BLaER1 (cell line): ENCODE data around the gene GRIN2A.

Experiments
- H3K27ac ChIP-seq: shearing (Covaris generic); formaldehyde crosslinking; 2 replicates; pipeline ENCODE4 v1.8.1; 2022
- H3K27me3 ChIP-seq: shearing (Covaris generic); formaldehyde crosslinking; 2 replicates; pipeline ENCODE4 v1.8.1; 2022
- H3K36me3 ChIP-seq: shearing (Covaris generic); formaldehyde crosslinking; 2 replicates; pipeline ENCODE4 v1.8.1; 2022
- H3K4me1 ChIP-seq: shearing (Covaris generic); formaldehyde crosslinking; 2 replicates; pipeline ENCODE4 v1.8.1; 2022
- H3K4me2 ChIP-seq: shearing (Covaris generic); formaldehyde crosslinking; 2 replicates; pipeline ENCODE4 v1.8.1; 2022
- H3K4me3 ChIP-seq: shearing (Covaris generic); formaldehyde crosslinking; 2 replicates; pipeline ENCODE4 v1.8.1; 2022
- H3K9ac ChIP-seq: shearing (Covaris generic); formaldehyde crosslinking; 2 replicates; pipeline ENCODE4 v1.8.1; 2022
- H3K9me3 ChIP-seq: shearing (Covaris generic); formaldehyde crosslinking; 2 replicates; pipeline ENCODE4 v1.8.1; 2022
- H4K20me1 ChIP-seq: shearing (Covaris generic); formaldehyde crosslinking; 2 replicates; pipeline ENCODE4 v1.8.1; 2022
- Cebpa-rat ChIP-seq: shearing (Covaris generic); IDR thresholded peaks from 2 replicates; pipeline ENCODE4 v1.8.1; 2022

GRIN2A gene

DNA sequence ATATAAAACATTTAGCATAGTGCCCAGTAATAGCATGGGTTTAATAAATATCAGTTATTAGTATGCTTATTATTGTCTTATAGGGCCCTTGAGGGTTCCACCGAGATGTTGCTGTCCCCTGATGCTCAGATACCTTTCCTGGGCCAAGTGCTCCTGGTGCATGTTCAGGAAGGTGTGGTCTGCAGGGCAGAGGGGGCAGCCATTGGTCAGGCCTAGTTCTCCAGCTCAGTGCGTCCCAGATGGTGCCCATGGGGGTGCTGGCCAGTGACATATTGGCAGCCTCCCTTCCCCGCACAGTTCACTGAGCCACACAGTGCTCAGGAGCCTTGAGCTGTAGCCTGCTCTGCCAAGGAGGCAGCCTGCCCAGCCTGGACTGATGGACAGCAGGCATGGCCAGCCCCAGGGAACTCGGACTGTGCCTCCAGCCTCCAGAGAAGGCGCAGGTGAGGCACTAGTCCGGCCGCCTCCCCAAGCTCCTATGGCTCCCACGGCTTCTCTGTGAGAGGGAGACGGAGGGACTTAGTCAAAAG lies 7.7 kb upstream of the GRIN2A start:
- Histone ChIP-seq H3K4me1 (no peaks in the 10 kb centered on the region), H3K36me3 (no peaks in the 10 kb centered on the region), H3K27ac (no peak overlapping the region), H3K4me3 (no peak overlapping the region), H3K9me3 (peaks cover 4% of the 10 kb centered on the region; the same call in 1 of the 2 replicates), H3K9ac (no peak overlapping the region), H3K4me2 (no peak overlapping the region), H3K27me3 (peaks cover 8% of the 10 kb centered on the region; the same call in 1 of the 2 replicates), H4K20me1 (no peaks in the 10 kb centered on the region)
- TF ChIP-seq Cebpa-rat: no peak

DNA sequence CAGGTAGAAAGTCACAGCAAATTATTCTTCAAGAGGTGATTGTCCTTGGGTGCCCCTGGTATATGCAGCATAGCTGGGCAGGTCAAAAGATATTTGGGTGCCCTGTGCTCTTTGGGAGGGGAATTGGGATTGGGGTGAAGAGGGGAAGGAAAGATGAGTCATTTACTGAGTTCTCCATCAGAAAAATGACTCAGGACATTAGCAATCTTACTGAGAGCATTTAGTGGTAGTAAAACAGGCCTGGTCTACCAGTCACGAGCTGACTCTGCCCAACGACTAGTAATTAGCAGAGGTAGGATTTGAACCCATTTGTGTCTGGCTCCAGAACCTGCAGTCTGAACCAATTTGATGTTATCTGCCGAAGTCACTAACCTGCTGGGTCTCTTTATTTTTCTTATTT lies 6.0 kb upstream of the GRIN2A start:
- Histone ChIP-seq H3K9me3 (no peaks in the 10 kb centered on the region), H3K27me3 (peaks cover 25% of the 10 kb centered on the region), H3K27ac (no peak overlapping the region), H3K36me3 (no peaks in the 10 kb centered on the region), H4K20me1 (0 out of 2 replicates have a peak, but pooled peaks cover 2% of the 10 kb centered on the region), H3K4me3 (no peak overlapping the region), H3K9ac (no peak overlapping the region), H3K4me1 (no peaks in the 10 kb centered on the region), H3K4me2 (no peak overlapping the region)
- no peak for TF ChIP-seq Cebpa-rat

DNA sequence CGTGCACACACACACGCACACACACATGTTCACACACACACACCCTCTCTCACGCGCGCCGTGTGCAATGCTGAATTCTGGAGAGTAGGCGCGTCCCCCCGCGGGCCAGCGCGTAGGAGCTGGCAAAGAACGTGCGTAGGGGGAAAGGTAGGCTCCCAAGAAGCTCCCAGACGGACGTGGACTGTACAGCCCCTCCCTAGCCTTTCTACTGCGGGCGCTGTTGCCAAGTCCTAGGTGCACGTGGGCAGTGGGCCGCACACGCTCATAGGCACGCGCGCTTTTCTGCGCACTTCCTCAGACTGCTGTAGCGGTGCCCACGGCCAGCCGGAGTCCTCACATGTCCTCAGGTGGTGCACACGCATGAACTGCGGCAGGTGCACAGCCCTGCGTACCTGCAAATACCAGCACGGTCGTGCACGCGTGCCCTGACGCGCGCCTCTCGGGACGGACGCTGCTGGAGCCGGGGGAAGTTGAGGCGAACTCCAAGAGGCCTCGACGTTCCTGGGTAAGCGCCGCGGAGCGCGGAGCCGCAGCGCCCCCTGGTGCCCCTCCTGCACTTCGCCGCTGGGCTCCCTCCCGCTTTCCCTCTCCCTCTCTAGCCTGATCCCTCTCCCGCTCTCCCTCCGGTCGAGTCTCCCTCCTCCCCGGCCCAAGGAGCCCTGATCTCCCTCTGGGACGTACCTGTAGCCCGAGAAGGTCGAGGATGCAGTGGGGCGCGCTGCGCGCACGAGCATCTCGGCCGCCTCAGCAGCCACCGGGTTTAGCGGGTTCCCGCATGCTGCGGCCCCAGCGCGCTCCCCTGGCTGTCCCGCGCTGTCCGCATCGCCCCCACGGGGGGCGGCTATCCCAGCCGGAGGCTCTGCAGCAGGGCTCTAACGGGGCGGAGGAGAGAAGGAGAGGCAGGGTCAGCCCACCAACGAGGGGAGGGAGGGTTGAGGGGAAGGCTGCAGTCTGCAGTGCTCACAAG lies 749 bp downstream of the GRIN2A start:
- H3K4me2 ChIP-seq: peak overlapping the region; percentile 90
- peak overlapping the region; percentile 63 for H3K4me3 ChIP-seq
- no peak for TF ChIP-seq Cebpa-rat
- 0 out of 2 replicates have a peak, but pooled peaks cover 10% of the 10 kb centered on the region for H4K20me1 ChIP-seq
- H3K4me1 ChIP-seq: peaks cover 7% of the 10 kb centered on the region; the same call in 1 of the 2 replicates
- H3K9me3 ChIP-seq: no peaks in the 10 kb centered on the region
- no peaks in the 10 kb centered on the region for H3K36me3 ChIP-seq
- no peak overlapping the region for H3K9ac ChIP-seq
- peaks cover 55% of the 10 kb centered on the region for H3K27me3 ChIP-seq
- H3K27ac ChIP-seq: no peak overlapping the region

DNA sequence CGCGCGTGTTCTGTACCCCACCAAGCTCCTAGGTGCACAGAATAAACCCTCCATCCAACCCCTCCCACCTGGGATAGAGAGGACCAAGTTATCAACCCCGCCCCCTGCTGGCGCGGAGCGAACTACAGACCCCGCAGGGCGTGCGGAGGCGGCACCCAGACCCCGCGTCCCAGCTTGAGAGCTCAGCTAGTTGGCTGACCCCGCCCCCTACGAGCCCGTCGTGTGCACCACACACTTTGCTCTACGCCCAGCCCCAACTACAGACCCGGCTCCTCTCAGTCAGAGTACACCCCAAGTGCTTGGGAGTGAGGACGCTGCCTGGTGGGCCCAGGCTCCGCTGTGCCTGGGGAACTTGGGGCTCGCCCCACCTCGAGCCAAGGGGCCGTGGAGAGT lies 1.5 kb downstream of the GRIN2A start:
- Histone ChIP-seq H3K27me3 (peaks cover 55% of the 10 kb centered on the region), H3K27ac (no peak overlapping the region), H3K4me3 (no peak overlapping the region), H3K36me3 (no peaks in the 10 kb centered on the region), H4K20me1 (0 out of 2 replicates have a peak, but pooled peaks cover 10% of the 10 kb centered on the region), H3K9ac (no peak overlapping the region), H3K4me1 (peaks cover 7% of the 10 kb centered on the region; the same call in 1 of the 2 replicates), H3K9me3 (no peaks in the 10 kb centered on the region), H3K4me2 (no peak overlapping the region; the same call in 1 of the 2 replicates)
- no peak for TF ChIP-seq Cebpa-rat

DNA sequence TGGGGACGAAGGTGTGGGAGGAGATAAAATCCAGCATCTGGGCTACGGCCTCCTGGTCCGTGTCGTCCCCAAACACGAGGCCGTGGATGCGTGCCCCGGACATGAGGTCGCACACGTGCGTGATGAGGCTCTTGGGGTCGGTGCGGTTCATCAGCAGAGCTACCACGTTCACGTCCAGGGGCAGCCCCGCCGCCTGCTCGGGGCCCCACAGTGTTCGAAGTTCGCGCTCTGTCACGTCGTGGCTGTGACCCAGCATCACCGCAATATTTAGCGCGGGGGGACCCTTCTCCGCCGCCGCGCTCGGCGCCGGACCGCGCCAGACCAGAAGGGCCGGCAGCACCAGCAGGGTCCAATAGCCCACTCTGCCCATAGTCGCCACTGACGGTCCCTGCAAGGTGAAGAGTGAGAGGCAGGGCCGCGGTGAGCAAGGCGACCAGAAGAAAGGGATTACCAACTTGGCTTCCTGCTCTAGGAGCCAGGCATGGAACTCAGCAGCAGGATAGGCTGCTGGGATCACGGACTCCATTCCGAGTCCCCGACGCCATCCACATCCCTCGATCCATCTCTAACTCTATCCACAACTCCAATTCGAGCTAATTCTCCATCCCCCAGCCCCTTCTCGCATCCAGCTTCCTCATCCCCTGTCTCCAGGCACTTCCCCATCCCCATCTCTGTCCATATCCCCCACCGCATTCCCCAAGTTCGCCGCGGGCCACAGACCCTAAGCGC lies 2.0 kb downstream of the GRIN2A start:
- H3K4me3 ChIP-seq: no peak overlapping the region
- H3K27me3 ChIP-seq: peaks cover 50% of the 10 kb centered on the region
- no peak overlapping the region for H3K27ac ChIP-seq
- no peaks in the 10 kb centered on the region for H3K9me3 ChIP-seq
- 0 out of 2 replicates have a peak, but pooled peaks cover 10% of the 10 kb centered on the region for H4K20me1 ChIP-seq
- H3K9ac ChIP-seq: no peak overlapping the region
- no peak for TF ChIP-seq Cebpa-rat
- H3K36me3 ChIP-seq: no peaks in the 10 kb centered on the region
- no peak overlapping the region for H3K4me2 ChIP-seq
- peaks cover 7% of the 10 kb centered on the region; the same call in 1 of the 2 replicates for H3K4me1 ChIP-seq

DNA sequence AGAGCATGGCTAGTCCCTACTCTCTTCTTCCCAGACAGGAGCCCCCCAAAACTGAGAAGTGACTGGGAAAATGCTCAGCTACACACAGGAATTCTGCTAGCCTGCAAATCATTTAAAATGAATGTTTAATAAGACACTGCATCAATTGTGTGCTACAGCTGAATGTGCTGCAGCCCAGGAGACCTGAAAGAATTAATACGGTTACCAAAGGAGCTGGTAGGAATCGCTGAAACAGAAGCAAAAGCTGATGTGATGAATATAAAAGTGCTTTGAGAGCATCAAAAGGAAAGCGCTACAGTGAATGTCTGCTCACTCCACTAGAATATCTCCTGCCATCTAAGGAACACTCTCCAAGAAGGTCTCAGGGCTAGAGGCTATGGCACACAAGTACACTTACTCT lies 3.7 kb downstream of the GRIN2A start:
- peaks cover 7% of the 10 kb centered on the region; the same call in 1 of the 2 replicates for H3K4me1 ChIP-seq
- H3K27me3 ChIP-seq: peaks cover 33% of the 10 kb centered on the region
- H4K20me1 ChIP-seq: 0 out of 2 replicates have a peak, but pooled peaks cover 10% of the 10 kb centered on the region
- H3K36me3 ChIP-seq: no peaks in the 10 kb centered on the region
- peaks cover 4% of the 10 kb centered on the region; the same call in 1 of the 2 replicates for H3K9me3 ChIP-seq
- no peak overlapping the region for H3K4me3 ChIP-seq
- H3K27ac ChIP-seq: no peak overlapping the region
- TF ChIP-seq Cebpa-rat: no peak
- H3K4me2 ChIP-seq: no peak overlapping the region
- H3K9ac ChIP-seq: no peak overlapping the region

DNA sequence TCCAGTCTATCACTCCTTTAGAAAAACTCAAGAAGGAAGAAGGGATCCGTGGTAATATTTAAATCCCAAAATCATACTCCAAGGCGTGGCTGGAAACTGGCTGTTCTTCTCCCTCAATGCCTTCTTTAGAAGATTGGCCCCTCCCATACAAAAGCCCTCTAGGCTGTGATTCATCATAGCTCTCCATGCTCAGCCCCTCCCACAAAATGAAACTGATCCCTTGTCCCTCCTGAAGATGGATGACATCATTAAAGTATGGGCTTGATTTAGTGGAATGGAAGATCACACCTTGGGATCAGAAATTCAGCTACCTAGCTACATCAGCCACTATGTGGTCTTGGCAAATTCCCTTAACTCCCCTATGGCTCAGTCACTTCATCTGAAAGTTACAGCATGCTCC lies 4.1 kb downstream of the GRIN2A start:
- H4K20me1 ChIP-seq: 0 out of 2 replicates have a peak, but pooled peaks cover 7% of the 10 kb centered on the region
- no peak overlapping the region for H3K27ac ChIP-seq
- H3K9me3 ChIP-seq: peaks cover 4% of the 10 kb centered on the region; the same call in 1 of the 2 replicates
- H3K36me3 ChIP-seq: no peaks in the 10 kb centered on the region
- H3K27me3 ChIP-seq: peaks cover 28% of the 10 kb centered on the region
- no peak overlapping the region for H3K4me3 ChIP-seq
- peaks cover 7% of the 10 kb centered on the region; the same call in 1 of the 2 replicates for H3K4me1 ChIP-seq
- no peak overlapping the region for H3K4me2 ChIP-seq
- H3K9ac ChIP-seq: no peak overlapping the region
- TF ChIP-seq Cebpa-rat: no peak

DNA sequence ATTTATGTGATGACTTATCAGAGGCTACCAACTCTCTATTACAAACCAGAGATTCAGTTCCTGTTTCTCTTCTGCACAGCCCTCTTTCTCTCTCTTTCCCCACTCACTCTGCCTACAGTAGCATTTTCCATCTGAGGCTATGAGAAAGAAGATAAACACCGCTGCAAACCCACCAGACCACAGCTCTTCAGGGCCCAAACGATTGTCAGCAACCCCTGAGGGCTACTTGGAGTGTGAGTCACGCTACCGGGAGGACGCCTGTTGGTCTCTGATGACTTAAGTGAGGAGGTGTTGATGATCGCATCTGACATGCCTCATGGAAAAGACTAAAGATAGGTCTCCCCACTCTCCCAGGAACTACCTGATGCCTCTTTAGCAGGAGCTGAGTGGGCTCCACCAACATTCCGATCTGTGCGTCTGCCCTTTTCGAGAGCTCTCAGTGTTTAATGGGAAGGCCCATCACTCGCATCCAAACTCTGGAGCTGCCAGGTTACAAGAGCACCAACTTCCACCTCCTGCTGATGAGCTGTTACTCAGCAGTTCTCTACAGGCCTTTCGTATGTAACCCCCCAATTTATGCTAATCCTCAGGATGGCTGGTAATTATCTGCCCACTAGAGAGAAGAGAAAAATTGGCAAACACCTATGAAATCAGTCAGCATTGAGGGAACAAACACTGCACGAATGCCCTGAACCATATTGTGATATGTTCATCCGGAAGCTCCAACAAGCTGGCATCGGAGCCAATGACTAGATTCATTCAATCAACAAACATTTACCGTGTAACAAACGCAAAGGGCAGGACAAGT lies 9.2 kb downstream of the GRIN2A start:
- no peak overlapping the region for H3K9ac ChIP-seq
- H3K4me2 ChIP-seq: no peak overlapping the region
- TF ChIP-seq Cebpa-rat: no peak
- H3K36me3 ChIP-seq: no peaks in the 10 kb centered on the region
- no peak overlapping the region for H3K4me3 ChIP-seq
- H4K20me1 ChIP-seq: no peaks in the 10 kb centered on the region
- H3K9me3 ChIP-seq: peaks cover 4% of the 10 kb centered on the region; the same call in 1 of the 2 replicates
- no peaks in the 10 kb centered on the region for H3K27me3 ChIP-seq
- no peaks in the 10 kb centered on the region for H3K4me1 ChIP-seq
- H3K27ac ChIP-seq: no peak overlapping the region

DNA sequence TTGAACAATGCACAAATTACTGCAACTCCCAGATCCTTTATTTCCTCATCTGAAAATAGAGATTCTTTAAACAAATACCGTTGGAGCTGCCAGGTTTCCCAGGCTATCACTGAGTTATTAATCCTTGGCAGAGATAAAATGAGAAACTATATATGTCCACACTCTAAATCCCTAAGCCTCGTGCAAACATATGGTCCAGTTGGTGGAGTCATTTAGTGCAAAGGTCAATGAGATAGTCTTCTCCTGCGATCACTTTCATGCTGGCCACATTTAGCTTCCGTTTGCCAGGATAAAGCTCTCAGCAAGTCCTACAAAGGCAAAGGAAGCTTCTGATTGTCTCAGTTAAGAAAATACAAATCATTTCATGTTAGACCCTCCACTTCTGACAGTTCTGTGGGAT lies 11.0 kb downstream of the GRIN2A start:
- H3K9ac ChIP-seq: no peak overlapping the region
- no peaks in the 10 kb centered on the region for H3K36me3 ChIP-seq
- H3K4me3 ChIP-seq: no peak overlapping the region
- H3K27ac ChIP-seq: no peak overlapping the region
- peaks cover 4% of the 10 kb centered on the region; the same call in 1 of the 2 replicates for H3K9me3 ChIP-seq
- no peak overlapping the region for H3K4me2 ChIP-seq
- H3K4me1 ChIP-seq: no peaks in the 10 kb centered on the region
- H3K27me3 ChIP-seq: no peaks in the 10 kb centered on the region
- TF ChIP-seq Cebpa-rat: no peak
- no peaks in the 10 kb centered on the region for H4K20me1 ChIP-seq
